SK-MEL-5 (cell line): ENCODE measurements around the gene CCDC74B. TPM values are rescaled to one million over a fixed set of nuclear protein-coding genes. Genes with fewer than 3 reads are reported as not detected.
A peak's percentile ranks its signal among the peaks of the same experiment; 100 is the strongest.
"Not testable (repeated sequence)": the region's sequence is repeated elsewhere in the genome, so short reads cannot be mapped to it uniquely, and the experiment has no call there.

Experiments used
- DNase-seq: peaks from one replicate; pipeline ENCODE4 v3.0.0-alpha.2; 2016; ENCODE audit warnings: low read depth, low spot score
- in situ Hi-C: cut with HindIII; loops from 2 replicates; pipeline ENCODE4 v1.10.0; 2016; ENCODE audit warnings: low sequenced_read_pairs, high pct_unique_total_duplicates, low pct_unique_long_range_greater_than_20kb
- total RNA-seq: library from RNA; depleted of rRNA; stranded (reverse); fragments of >200 nt; shearing (Covaris generic); gene quantifications from 2 replicates; pipeline ENCODE4 v1.2.3, GENCODE V29; 2014

Gene CCDC74B
- total RNA-seq, 1 experiment from 2014 or later = 1.3 TPM

DNA sequence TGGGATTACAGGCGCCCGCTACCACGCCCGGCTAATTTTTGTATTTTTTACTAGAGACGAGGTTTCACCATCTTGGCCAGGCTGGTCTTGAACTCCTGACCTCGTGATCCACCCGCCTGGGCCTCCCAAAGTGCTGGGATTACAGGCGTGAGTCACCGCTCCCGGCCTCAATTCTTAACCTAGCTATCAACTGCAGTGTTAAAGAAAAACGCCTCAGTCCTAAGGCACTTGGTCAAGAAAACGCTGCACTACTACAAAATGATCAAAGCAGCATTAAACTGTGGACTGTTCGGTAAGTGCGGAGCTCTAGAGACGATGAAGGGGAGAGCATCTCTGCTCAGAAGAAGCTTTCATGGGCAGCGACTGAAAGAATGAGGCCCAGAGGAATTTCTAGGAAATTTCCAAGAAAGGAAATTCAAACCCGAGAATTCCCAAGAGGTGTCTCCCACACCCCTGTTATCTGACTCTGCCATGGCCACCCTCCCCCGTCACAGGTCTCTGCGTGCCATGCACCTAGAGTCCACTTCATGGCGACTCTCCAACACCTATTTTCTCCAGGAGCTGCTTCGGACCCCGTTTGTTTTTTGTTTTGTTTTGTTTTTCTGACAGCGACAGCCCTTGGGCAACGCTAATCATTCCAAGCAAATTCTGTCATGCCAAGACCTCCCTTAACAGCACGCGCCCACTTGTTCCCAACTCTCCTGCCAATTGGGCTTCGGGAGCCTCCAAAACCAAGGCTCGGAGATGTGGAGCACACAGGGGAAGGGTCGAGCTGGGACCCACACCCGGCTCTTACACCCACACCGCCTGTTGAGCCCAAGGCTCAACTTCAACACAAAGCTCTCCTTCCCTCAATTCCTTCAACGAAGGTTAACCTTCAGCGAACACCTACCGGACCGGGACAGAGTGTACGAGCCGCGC lies 35.8 kb upstream of the CCDC74B start:
- DNase-seq, in situ Hi-C loops: not testable (repeated sequence)

DNA sequence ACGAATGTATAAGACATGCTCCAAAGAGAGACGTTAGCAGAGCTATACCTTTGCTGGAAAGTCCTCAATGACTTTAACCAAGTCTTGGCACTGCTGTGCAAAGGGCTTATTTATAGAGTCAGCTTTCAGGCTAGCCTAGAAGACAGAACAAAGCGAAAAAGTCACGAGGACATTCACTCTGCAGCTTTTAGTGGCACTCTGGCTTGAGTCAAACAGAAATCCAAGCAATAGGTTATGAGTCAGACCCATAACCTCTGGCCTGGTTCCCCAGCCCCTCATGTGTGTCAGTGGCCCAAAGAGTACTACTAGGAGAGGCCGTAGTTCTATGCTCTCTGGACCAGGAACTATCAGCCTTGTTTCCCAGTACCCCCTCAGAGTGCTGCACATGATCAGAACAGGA lies 30.0 kb upstream of the CCDC74B start:
- in situ Hi-C loops = not testable (repeated sequence)

DNA sequence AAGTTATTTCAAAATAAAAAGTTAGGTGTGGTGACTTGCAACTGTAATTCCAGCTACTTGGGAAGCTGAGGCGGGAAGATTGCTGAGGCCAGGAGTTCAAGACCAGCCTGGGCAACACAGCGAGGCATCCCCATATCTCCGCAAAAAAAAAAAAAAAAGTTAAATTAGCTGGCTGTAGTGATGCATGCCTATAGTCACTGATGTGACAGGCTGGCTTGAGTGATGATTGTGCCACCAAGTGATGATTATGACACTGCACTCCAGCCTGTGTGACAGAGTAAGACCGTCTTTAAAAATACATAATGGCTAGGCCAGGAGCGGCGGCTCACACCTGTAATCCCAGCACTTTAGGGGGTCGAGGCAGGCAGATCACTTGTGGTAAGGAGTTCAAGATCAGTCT lies 25.0 kb upstream of the CCDC74B start:
- DNase-seq = no peak
- in situ Hi-C loops = no loop called here

More for the DNA sequence above, 30.0 kb upstream of the CCDC74B start:
- DNase-seq = not testable (repeated sequence)

DNA sequence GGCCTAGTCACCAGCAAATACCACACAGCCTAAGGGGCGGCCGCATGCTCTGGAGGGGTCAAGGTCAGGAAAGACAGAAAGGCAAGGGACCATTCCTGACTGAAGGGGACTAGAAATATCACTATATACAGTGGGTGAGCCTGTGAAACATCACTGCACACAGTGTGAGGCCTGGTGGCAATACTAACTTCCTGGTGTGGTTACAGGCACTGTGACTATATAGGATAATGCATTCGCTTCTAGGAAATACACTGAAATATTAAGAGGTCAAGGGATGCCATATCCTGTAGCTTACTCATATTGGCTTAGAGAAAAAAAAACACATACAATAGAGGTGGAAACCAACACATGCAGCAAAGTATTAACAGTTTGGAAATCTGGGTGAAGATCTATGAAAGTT lies 24.3 kb upstream of the CCDC74B start:
- DNase-seq, in situ Hi-C loops: not testable (repeated sequence)

DNA sequence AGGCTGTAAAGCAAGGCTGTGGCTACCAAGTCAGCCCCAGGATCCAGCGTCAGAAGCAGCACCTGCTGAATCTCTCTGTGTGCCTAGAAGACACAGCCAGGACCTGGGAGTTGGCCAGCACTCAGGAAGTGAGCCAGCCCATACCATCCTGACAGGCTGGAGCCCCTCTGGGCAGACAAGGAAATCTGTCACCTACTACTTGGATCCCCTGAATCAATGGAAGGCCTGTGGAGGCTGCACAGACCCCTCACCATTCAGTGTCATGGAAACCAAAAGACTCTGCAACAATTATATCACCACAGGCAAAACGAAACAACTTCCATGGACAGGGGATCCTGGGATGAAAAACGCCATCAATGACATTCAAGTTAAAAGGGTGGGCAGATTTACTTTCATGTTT lies 21.7 kb upstream of the CCDC74B start:
- DNase-seq, in situ Hi-C loops: not testable (repeated sequence)

DNA sequence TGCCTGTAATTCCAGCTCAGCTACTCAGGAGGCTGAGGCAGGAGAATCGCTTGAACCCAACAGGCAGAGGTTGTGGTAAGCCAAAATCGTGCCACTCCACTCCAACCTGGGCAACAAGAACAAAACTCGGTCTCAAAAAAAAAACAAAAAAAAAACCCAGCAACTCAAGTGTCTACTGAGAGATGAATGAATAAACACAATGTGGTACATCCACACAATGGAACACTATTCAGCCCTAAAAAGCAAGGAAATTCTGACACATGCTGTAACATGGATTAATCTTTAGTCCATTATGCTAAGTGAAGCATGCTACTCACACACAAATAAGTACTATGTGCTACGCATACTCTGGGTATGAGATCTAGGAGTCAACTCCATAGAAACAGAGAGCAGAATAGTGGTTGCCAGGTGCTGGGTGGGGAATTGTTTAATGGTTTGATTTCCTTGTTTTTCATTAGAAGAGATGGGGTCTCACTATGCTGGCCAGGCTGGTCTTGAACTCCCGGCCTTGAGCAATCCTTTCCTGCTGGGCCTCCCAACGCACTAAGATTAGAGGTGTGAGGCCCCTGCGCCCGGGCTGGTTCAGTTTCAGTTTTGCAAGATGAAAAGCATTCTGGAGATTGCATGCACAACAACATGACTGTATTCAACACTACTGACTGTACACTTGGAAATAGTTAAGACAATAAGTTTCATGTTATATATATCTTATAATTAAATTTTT lies 20.5 kb upstream of the CCDC74B start:
- DNase-seq = no peak
- in situ Hi-C loops = no loop called here

DNA sequence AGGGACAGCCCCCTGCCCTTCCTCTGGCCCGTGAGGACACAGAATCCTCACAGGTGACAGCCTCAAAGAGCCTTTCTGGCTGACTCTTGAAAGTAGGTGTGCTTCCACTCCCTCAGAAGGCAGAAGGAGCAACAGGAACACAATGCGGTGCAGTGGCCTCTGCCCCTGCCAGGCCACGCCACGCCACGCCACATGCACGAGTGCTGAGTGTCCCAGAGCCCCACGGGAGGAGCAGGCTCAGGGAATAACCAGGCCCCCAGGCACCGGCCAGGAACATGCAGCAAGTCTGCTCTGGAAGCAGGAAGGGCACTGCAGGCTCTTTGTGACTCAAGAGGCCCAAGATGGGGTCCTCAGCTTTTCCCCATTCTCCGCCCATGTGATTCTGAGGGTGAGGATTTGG lies 18.1 kb upstream of the CCDC74B start:
- no peak for DNase-seq
- in situ Hi-C loops = no loop called here

DNA sequence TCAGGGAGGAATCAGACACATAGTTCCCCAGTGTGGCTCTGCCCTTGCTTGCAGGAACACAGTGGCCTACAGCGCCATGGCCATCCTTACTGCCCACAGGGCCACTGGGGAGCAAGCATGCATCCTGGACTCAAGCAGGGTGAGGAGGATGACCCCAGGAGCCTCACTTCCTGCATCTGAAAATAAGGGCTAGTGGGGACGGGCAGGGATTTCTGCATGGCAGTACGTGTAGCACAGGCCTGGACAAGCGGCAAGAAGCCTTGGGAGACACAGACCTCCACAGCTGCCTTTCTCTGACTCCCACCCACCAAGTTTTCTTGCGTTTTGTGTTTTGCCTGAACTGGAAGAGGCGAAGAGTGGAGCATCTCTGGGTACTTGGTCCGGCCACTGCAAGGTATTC lies 17.6 kb upstream of the CCDC74B start:
- DNase-seq, in situ Hi-C loops: not testable (repeated sequence)

DNA sequence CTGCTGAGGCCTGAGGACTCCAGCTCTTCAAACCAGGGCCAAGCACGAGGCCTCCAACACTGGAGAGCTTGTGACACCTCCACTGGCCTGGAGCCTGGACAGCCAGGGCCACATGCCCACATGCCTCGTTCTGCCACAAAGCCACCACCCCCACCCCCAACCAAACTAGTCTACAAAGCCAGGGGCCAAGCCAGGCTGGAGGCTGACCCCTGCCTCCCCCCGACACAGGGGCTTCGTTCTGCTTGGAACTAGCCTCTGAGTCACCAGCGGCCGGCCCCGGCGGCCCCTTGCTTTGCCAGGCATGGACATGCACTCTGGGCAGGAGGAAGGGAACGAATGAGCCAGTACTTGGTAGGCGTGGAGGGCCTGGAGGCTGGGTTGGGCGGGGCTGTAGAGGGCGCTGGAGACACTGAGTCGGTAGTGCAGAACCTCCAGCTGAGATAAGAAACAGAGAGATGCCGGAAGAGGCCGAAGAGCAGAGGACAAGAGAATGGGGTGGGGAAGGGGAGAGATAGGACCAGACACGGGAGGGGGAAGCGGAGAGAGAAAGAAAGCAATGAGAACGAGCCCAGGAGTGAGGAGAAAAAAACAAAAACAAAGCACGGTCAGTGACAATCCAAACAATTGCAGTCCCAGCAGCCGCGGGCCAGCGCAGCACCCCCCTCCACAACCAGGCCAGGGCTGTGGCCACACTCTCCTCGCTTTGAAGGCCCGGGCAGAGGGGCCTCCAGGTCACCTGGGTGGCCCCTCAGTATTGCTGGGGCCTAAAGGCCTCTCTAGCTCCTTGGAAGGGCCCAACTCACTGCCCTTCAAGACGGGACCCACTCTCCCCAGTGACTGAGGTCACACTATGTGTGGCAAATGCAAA lies 16.2 kb upstream of the CCDC74B start:
- in situ Hi-C loops = not testable (repeated sequence)
- peak; percentile 7 for DNase-seq

DNA sequence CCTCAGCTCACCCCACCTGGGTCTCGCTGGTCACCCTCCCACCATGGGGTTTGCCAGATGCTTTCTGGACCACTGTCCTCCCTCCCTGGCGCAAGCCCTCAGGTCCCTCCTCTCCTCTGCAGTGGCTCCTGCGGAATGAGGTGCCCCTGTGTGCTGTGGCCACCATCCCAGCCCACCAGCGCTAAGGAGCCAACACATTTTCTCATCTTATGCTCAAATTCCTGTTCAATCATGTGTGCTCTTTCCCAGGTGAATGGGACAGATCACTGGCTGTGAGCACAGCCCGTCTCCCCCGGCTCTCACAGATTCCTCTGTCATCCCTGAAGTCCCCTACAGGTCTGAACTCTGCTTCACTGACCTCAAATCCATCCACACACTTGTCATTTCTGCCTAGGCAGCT lies 15.2 kb upstream of the CCDC74B start:
- in situ Hi-C loops = no loop called here

DNA sequence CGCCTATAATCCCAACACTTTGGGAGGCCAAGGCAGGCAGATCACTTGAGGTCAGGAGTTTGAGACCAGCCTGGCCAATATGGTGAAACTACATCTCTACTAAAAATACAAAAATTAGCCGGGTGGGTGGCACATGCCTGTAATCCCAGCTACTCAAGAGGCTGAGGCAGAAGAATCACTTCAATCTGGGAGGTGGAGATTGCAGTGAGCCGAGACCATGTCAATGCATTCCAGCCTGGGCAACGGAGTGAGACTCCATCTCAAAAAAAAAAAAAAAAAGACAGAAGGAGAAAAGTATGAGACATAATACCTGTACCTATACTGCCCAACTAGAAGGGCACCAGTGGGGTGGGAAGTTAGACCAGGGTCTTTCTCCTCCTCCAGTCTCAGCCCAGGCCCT lies 14.5 kb upstream of the CCDC74B start:
- DNase-seq, in situ Hi-C loops: not testable (repeated sequence)

More for the DNA sequence above, 15.2 kb upstream of the CCDC74B start:
- DNase-seq = no peak

DNA sequence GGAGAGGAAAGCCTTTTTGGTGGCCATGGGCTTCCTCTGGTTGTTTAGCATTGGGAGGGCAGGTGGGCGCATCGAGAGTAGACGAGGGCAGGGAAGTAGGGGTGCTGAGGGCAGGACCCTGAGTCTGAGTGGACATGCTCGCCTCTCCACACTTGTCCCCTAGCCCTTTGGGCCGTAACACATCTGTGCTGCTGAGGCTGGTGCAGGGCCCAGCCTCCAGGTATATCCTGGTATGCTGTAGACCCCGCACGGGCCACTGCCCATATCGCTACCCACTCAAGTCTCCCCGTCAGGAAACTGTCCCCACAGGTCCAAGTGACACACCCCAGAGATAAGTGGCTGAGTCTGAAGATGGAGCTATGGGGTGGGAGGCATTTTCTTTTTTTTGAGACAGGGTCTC lies 13.7 kb upstream of the CCDC74B start:
- in situ Hi-C loops = no loop called here
- DNase-seq = no peak

DNA sequence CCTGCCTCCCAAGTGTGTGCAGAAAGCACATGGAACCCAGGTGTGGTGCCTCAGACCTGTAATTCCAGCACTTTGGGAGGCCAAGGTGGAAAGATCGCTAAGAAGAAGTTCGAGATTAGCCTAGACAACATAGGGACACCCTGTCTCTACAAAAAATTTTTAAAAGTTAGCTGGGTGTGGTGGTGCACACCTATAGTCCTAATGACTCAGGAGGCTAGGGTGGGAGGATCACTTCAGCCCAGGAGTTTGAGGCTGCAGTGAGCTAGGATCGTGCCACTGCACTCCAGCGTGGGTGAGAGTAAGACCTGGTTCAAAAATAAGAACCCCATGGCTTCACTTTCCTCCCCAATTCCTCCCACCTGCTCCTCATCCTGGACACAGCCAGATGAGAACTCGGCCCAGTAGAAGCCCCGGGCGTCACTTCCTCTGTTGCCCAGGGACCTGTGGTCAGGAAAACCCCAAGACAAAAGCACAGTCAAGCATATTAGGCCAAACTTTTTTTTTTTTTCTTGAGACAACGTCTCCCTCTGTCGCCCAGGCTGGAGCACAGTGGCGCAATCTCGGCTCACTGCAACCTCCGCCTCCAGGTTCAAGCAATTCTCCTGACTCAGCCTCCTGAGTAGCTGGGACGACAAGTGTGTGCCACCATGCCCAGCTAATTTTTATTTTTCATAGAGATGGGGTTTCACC lies 13.1 kb upstream of the CCDC74B start:
- peak; percentile 52 for DNase-seq
- in situ Hi-C loops = not testable (repeated sequence)

DNA sequence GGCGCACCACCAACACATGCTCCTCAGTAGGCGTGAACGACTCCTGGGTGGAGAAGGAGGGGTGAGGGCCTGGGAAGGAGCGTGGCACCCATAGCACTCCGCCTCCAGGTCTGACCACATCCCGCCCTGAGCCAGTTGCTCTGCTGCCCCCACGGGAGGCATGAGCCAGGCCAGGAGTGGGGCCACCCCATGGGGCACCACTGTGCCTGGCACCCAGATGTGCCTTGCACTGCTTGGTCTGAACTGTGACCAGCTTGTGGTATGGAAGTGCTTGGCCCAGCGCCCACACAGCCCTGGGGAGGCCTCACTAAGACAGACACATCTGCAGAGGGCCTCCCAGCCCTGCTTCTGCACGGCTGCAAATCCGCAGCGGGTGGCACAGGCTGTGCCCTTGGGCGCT lies 12.4 kb upstream of the CCDC74B start:
- in situ Hi-C loops, DNase-seq: not testable (repeated sequence)

DNA sequence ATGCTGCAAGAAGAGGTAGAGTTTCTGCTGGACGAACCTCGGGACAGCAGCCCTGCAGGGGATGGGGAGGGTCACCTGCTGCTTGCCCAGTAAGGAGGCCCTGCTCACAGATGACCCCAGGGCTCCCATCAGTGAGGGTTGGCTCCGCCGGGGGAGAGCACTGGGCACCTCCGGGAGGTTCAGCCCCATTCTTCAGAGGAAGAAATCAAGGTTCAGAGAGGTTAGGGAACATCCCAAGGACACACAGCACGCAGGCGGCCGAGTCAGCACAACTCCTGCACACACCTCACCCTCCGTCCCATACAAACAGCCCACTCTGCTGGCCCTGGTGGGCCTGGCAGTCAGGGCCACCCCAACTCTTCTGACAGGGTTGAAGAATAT lies 11.7 kb upstream of the CCDC74B start:
- in situ Hi-C loops = no loop called here
- no peak for DNase-seq

DNA sequence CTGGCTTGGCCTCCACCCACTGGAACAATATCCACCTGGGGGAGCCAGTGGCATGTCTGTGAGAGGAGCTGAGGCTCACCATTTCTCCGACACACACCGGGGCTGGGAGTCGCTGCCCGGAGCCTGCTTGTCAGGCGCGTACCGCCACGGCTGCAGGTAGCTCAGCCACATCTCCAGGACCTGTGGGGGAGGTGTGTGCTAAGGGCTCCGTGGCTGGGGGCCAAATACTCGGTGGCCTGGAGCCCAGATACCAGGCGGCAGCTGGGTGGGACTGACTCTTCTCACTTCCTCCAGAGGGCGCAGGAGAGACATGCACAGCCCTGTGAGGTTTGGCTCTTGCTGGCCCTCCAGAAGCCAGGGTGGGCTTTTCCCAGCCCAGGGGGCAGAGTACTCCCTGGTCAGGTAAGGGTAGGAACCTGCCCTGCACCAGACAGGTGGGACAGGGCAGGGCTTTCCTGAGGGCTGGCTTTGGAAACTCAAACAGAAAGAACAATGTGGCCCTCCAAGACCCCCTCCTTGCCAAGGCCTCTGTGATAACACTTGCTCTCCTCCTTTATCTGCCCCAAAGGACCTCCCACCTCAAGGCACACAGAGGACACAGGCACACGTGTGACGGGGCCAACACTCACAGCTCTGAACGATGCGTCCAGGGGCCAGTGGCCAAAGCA lies 11.2 kb upstream of the CCDC74B start:
- DNase-seq = peak; percentile 67
- in situ Hi-C loops = not testable (repeated sequence)
